ENCODE results near the gene MAML3. TPM values are rescaled to one million over a fixed set of nuclear protein-coding genes. Genes with fewer than 3 reads are reported as not detected.
A peak's percentile ranks its signal among the peaks of the same experiment; 100 is the strongest.

MAML3 gene
- total RNA-seq, 1 donor from 2014 or later: 24.8 TPM

DNA sequence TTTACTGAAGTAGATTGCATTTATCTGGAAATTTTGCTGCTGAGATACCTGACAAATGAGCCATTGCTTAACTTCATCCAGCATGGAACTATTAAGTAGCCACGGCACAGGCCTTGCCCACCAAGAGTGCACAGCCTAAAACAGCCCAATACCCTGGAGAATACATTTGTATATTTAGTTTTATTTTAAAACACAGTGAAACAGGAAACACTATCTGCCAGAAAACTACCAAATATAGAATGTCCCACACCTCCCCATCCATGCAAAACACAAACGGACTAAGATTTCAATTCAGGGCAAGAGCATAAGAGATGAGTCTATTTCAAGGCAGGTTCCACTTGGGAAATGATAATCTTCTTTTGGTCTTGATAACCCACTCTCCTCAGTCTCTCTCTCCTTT is 57.1 kb downstream of the MAML3 start:
- TF ChIP-seq, protein P1, sequence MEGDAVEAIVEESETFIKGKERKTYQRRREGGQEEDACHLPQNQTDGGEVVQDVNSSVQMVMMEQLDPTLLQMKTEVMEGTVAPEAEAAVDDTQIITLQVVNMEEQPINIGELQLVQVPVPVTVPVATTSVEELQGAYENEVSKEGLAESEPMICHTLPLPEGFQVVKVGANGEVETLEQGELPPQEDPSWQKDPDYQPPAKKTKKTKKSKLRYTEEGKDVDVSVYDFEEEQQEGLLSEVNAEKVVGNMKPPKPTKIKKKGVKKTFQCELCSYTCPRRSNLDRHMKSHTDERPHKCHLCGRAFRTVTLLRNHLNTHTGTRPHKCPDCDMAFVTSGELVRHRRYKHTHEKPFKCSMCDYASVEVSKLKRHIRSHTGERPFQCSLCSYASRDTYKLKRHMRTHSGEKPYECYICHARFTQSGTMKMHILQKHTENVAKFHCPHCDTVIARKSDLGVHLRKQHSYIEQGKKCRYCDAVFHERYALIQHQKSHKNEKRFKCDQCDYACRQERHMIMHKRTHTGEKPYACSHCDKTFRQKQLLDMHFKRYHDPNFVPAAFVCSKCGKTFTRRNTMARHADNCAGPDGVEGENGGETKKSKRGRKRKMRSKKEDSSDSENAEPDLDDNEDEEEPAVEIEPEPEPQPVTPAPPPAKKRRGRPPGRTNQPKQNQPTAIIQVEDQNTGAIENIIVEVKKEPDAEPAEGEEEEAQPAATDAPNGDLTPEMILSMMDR (IDR thresholded peaks at IDR 0.05; ENCODE audit: unreplicated experiment): no peak
- H3K4me3 Mint-ChIP-seq: no peak overlapping the region
- peaks cover 76% of the 10 kb centered on the region for H3K4me1 Mint-ChIP-seq
- H3K27ac Mint-ChIP-seq: peak overlapping the region; percentile 71
- no peaks in the 10 kb centered on the region for H3K27me3 Mint-ChIP-seq (ENCODE audit: low read depth)
- H3K9me3 Mint-ChIP-seq: no peaks in the 10 kb centered on the region
- no peaks in the 10 kb centered on the region for H3K36me3 Mint-ChIP-seq
- no peak for DNase-seq (ENCODE audit: low spot score in 2 of 2, unreplicated experiment in 2 of 2)

DNA sequence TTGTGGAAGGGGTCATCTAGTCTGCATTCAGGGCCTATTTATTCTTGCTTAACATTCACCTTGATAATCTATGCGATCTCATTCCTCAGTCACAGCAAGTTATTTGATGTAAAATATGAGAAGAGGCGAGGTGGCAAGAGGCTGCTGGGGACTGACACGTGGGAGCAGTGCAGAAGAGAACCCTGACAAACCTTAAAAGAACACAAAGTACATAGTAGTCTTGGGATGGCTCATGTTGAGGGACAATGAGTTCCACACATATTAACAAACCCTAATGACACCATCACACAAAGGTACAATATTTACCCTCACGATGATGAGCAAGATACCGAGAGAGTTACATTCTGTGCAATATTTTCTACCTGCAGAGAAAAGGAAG is 57.5 kb downstream of the MAML3 start:
- TF ChIP-seq, protein P1 (IDR thresholded peaks at IDR 0.05; ENCODE audit: unreplicated experiment): no peak
- DNase-seq (ENCODE audit: low spot score in 2 of 2, unreplicated experiment in 2 of 2): no peak
- H3K9me3 Mint-ChIP-seq: no peaks in the 10 kb centered on the region
- no peaks in the 10 kb centered on the region for H3K36me3 Mint-ChIP-seq
- no peaks in the 10 kb centered on the region for H3K27me3 Mint-ChIP-seq (ENCODE audit: low read depth)
- H3K4me1 Mint-ChIP-seq: peaks cover 79% of the 10 kb centered on the region
- no peak overlapping the region for H3K4me3 Mint-ChIP-seq
- peak overlapping the region; percentile 71 for H3K27ac Mint-ChIP-seq

DNA sequence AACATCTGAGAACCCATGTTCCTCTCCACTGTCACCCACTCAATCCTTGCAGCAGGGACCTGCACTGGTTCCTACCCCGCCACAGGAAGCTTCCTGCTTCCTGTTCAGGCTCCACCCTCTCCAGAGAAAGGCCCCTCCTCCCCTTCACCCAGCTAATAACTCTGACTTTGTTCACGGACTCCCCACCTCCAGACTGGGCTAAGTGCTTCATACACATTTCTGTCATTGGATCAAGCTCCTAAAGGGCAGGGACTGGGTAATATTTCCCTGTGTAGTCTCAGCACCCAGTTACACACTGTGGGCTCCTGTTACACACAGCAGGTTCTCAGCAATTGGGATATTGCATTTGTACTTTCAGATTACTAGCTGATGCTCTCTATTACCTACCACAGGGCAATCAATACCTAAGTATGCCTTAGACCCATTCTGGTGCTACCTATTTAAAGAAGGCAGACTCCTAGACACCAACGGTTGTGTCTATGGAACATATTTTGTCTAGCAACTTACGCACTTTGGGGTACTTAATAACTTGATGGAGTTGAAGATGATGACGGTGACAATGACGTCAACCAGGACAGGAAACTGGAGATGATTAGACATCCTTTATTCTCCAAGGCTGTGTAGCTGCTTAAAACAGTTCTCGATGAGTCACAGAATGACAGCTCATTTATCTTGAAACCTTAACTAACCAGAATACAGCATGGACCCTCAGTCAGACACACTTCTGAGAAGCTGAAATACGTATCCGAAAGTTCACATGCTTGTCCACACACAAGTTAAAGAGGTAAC is 58.1 kb downstream of the MAML3 start:
- Mint-ChIP-seq H3K9me3 (no peaks in the 10 kb centered on the region), H3K27me3 (ENCODE audit: low read depth) (no peaks in the 10 kb centered on the region), H3K27ac (peak overlapping the region; percentile 71), H3K36me3 (no peaks in the 10 kb centered on the region), H3K4me3 (no peak overlapping the region), H3K4me1 (peaks cover 83% of the 10 kb centered on the region)
- TF ChIP-seq, protein P1 (IDR thresholded peaks at IDR 0.05; ENCODE audit: unreplicated experiment): no peak
- DNase-seq (ENCODE audit: low spot score in 2 of 2, unreplicated experiment in 2 of 2): no peak

DNA sequence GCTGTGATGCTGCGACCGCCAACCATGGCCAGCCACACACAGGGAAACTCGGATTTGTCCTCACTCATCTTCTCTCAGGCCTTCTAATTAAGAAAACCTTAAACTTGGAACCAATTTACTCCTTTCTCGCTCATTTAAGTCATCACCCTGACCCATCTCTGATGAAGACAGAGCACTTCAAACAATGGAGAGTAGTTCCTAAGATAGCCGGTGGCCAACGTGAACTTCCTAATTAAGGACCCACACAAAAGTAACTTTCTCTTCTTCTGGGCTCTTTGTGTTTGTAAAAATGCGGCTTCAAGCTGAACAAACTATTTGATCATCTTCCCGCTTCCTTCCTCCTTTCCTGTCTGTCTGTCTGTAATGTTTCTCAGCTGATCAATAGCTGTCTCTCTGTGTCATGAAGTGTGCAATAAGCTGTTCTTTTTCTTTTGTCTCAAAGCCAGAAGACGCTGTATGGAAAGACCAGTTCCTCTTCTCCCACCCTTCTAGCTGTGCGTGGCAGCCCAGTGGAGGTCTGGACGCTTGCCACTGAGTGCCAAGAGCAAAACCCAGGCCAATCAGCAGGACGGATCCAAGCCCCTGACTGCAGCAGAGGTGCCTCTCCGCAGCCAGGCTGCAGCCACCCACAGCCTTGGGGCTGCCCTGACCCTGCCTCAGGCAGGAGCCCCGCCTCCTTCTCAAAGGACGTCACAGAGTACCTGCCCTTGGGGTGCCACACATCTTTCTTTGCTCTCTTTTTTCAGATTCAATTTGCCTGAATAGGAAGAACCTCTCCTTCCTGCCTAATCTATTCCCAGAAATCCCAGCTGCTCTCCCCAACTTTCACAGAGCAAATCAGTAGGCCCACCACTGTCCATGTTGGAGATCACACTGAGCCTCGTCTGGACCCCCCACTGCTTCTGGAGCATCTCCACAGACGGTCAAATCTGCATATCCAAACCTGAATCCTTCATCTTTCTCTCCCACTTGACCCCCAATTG is 59.3 kb downstream of the MAML3 start:
- H3K36me3 Mint-ChIP-seq: no peaks in the 10 kb centered on the region
- H3K4me3 Mint-ChIP-seq: no peak overlapping the region
- DNase-seq (ENCODE audit: low spot score in 2 of 2, unreplicated experiment in 2 of 2): no peak
- H3K27me3 Mint-ChIP-seq (ENCODE audit: low read depth): no peaks in the 10 kb centered on the region
- TF ChIP-seq, protein P1 (IDR thresholded peaks at IDR 0.05; ENCODE audit: unreplicated experiment): no peak
- no peaks in the 10 kb centered on the region for H3K9me3 Mint-ChIP-seq
- H3K4me1 Mint-ChIP-seq: peaks cover 78% of the 10 kb centered on the region
- H3K27ac Mint-ChIP-seq: peak overlapping the region; percentile 88

DNA sequence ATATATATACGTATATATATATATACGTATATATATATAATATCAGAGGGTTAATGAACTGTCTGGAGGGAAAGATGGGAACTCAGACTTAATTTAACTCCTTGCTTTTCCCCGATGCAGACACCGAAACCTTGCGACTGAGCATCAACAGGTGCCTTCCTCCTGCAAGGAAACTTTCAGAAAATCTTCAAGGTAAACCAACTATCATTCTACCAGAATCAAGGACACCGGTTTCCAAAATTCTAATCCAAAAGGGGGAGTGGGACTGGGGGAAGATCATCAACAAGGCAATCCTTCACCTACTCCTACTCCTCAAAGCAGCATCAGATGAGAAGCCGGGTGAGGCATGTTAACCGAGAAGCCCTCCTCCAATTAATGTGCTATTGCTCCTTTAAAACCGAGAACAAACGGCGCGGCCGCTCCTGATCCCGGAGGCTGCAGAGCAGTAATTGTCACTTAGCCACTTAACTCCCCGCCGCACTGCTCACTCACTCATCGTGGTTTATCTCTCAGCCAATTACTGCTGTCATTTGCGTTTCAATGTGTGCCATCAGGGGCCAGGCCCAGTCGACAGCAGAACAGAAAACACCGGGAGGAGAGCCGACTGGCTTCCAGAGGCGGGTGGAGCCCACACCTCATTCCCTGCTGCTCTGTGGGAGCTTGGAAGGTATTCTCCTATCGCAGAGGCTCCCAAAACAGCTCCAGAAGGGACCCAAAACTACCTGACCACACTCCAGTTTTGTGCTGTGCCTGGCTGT is 61.7 kb downstream of the MAML3 start:
- H3K4me3 Mint-ChIP-seq: peak overlapping the region; percentile 65
- H3K36me3 Mint-ChIP-seq: no peaks in the 10 kb centered on the region
- no peaks in the 10 kb centered on the region for H3K27me3 Mint-ChIP-seq (ENCODE audit: low read depth)
- H3K4me1 Mint-ChIP-seq: peaks cover 63% of the 10 kb centered on the region
- H3K9me3 Mint-ChIP-seq: no peaks in the 10 kb centered on the region
- peak in 1 of 2 experiments; percentile 51 for DNase-seq (ENCODE audit: low spot score in 2 of 2, unreplicated experiment in 2 of 2)
- H3K27ac Mint-ChIP-seq: peak overlapping the region; percentile 94
- TF ChIP-seq, protein P1 (IDR thresholded peaks at IDR 0.05; ENCODE audit: unreplicated experiment): no peak

Data from mesothelial cell of epicardium (in vitro differentiated cells).